NCI-H146 treated with DMSO at 0.1 percent for 48 hours (cell line): ENCODE measurements around the gene ZNF280D.

Experiments used
- DNase-seq: peaks from one replicate; lab custom pipeline; 2025; ENCODE audit not compliant: unreplicated experiment; lab: John Stamatoyannopoulos, UW

The ZNF280D gene

DNA sequence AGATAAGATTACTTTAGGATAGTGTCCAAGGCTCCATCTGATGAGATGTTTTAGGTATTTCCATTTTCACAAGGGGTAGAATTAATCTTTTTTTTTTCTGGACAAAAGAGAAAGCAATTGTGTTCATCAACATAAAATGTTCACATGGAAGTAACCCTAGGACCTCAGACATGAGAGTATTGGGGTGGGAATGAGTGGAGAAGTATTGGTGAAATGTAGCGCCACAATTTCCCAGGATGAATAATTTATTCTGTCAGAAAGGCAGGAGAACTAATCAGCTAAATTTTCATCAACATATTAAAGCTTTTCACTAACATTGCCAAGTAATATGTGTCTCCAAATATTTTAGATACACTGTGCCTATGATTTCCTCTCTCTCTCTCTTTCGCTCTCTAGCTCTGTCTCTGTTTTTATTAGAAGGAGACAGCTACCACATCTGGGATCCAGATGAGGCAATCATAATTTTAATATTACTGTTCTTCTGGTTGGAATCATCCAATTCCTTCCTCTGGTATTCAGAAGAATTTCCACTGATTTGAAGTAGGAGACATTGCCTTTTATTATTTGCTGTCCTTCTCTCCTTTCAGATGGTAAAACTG is 21.6 kb upstream of the ZNF280D start:
- no peak for DNase-seq

- DNase-seq: no peak
Measured at GRCh38 chr15:56752986-56753385, 19.7 kb upstream of the ZNF280D start.

DNA sequence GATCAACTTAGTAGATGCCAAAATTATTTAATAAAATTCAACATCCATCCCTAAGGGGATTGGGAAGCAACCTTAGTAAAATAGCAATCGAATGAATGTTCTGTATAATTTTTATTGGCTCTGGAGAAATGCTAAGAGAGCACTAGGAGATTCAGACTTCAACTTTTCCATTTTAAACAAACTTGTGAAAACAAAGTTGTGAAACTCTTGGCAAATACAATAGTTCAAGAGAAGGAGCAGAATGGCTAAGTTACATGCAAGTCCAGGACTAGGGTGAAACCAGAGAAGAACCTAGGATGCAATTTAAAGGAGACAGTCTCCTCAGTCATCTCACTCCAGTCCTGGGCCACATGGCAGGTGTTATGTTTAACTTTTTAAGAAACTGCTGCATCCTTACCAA is 16.7 kb upstream of the ZNF280D start:
- DNase-seq: no peak

GRCh38 chr15:56744701-56745683 is 11.7 kb upstream of the ZNF280D start:
- DNase-seq: no peak

GRCh38 chr15:56741541-56741940 is 8.2 kb upstream of the ZNF280D start:
- no peak for DNase-seq

GRCh38 chr15:56739964-56740640 is 6.8 kb upstream of the ZNF280D start:
- DNase-seq: no peak

DNA sequence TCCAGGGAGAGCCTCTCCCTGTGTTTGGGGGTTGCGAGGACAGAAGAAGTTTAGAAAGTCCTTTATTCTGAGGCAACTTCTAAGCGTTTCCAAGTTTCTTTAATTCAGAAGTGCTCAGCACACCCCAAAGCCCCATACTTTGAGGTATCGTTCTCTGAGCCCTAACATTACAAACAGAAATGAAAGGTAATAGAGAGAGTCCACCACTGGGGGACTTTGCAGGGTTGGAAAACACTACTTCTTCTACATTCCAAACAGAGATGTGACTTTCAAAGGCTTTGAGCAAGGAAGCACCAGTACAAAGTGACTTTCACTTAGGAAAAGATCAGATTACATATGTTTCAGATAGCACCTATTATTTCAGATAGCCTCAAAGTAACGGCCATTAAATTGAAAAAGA is 6.2 kb upstream of the ZNF280D start:
- DNase-seq: no peak

DNA sequence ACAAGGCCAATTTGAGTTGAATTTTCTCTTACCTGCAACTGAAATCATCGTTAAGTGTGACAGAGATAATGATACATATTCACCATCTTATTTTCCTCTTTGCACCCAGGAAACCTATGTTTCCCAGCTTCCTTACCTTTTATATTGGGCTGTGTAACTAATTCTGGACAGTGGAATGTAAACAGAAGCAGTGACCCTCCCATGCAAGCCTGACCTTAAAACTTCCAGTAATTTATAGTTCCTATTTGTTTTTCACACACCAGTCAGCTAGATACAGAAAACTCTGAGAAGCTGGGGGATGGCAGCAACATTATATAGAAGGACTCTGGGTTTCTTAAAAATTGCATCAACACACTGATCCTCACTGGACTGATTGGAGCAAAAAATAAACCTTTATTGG is 4.5 kb upstream of the ZNF280D start:
- DNase-seq: no peak

- DNase-seq: no peak
Measured at GRCh38 chr15:56736881-56737707, 3.8 kb upstream of the ZNF280D start.

DNA sequence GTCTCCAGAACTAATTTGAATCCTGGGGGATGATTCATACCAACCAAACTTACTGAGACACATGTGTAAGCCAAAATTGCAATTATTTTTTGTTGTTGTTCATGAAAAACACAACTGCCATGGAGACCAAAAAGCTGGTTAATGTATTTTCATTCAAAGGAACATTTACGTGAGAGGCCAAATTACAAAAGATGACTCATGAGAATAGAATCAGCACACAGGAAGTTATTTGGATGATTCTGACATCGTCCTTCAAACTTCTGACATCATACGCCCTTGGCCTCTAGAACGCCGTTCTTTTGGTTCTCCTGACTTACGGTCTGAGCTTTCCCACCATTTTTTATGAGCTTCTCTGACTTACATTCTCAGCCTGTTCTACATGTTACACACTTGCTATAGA is 3.0 kb upstream of the ZNF280D start:
- no peak for DNase-seq

GRCh38 chr15:56735589-56735988 is 2.3 kb upstream of the ZNF280D start:
- DNase-seq: no peak

DNA sequence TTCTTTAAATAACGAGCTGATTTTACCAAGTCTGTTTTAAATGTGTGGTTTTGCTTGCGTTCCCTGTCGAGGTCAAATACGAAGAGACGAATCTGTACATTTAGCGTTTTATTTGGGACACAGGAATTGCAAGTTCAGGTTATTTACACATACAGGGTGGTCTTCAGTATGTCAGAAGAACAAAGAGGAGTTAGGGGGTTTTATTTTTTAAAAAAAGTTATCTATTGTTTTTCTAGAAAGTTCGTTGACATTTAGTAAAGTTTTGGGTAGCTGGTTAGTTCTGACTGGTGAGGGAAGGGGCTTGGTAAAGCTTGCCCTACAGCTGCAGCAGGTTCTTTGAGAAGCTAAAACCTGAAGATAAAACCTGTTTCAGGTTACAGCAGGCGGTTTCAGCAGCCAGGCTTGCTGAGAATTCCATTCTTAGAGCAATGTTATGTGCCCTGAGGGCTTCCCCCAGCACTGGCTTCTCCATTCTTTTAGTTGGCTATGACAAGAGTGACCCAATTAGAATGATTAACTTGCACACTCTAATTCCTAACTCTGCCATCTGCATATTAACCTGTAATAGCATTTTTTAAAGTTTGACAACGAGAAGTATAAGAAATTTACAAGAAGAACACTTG is 815 bp upstream of the ZNF280D start:
- no peak for DNase-seq

- DNase-seq: no peak
Measured at GRCh38 chr15:56732886-56733135, 498 bp downstream of the ZNF280D start.

DNA sequence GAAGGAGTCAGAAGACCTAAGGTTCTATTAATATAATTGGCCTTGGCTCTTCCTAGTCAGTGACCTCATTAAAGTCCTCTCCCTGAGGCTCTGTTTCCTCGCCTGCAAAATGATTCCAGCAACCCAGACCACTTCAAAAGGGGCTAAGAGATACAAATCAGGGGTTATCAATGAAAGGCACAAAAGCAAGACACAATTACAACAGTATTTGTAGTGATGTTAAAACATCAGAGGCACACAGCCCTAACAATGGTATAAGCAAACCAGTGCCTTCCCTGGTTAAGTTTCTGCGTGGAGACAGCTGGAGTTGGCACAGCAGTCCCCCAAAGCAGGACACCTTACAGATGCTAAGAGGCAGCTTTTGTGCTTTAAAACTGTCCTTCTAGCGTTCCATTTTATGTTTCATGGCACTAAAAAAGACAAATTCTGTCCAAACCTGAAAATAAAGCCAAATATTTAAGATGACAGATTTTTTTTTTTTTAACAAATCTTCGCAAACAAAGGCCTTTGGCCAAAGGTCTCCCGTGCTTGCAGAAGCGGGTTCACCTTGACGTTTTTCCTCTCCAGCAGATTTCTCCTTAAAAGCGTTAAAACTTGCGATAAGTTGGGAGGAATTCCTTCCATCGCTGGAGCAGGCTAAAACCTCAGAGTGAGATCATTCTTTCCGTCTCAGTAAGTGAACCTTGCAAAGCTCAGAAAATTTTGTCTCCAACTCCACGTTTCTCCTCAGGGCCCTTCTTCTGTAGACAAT is 999 bp downstream of the ZNF280D start:
- DNase-seq: no peak

DNA sequence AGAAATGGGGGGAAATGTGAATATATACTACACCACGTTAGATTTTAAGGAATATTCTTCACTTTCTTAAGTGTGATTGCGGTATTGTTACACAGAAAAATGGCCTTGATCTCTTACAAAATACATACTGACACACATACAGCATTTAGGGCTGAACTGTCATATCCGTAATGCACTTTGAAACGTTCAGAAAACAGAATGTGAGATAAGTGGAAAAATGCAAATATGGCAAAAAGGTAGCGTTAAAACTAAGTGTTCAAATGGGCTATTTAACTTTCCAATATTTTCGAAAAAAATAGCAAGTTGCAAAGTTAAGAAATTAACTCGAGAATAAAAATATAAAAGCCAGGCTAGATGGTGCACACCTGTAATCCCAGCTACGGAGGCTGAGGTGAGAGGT is 1.8 kb downstream of the ZNF280D start:
- DNase-seq: no peak

DNA sequence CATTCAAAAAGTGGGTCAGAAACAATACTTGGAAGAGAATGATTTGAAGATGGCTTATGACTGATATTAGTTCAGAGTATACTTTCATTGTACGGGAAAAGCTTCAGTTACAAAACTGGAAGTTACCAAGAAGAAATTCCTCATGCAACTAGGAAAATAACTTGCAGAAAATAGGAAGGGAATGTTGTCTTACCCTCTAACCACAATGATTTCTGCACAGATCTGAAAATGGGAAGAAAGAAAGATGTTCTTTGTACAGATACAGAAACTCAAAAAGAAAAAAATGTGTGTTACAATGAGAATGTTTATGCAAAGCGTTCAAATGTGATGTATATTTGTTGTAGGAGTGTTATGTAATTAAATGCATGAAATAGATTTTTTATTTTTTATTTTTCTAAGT is 3.7 kb downstream of the ZNF280D start:
- no peak for DNase-seq

- no peak for DNase-seq
Measured at GRCh38 chr15:56725386-56725785, 7.9 kb downstream of the ZNF280D start.

DNA sequence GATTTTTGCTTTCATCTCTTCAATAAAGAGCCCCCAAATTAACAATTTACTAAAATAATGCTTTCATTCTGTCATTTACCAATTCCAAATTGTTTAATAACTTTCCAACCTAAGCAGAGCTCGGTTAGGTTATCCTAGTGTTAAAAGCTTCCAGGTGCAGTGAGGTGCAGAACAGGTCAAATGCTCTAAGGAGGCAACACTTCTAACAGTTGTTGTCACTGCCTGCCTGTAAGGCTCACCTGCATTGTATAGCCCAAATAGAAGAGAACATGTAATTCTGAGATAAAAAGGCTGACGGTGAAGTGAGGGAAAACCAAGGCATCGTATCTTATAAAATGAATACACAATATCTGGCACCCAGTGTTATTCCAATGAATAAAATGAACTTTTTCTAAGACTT is 9.1 kb downstream of the ZNF280D start:
- DNase-seq: no peak

- no peak for DNase-seq
Measured at GRCh38 chr15:56723787-56724186, 9.5 kb downstream of the ZNF280D start.
